Right hindlimb (tissue), 1 donor: ENCODE results near the gene MAD1L1.

Experiments used
- DNase-seq: peaks from one replicate; pipeline ENCODE4 v3.0.0-alpha.2; 2018

The MAD1L1 gene

DNA sequence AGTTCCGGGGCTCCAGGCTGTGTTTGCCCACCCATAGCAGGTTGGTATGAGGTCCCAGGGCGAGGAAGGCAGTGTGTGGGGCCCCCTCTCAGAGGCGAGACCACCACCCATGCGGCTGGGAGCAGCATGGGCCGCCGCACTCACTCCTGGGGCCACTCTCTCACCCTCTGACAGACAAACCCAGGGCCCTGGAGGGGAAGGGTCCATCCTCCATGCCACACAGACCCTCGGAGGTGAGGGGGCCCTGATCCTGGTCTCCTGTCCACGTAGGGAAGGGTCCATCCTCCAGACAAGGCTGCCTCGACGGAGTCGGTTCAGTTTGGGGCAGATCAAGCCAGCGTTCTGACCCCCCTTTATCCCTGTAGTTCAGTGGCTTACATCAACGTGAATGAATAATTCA is 331.9 kb downstream of the MAD1L1 start:
- no peak for DNase-seq

DNA sequence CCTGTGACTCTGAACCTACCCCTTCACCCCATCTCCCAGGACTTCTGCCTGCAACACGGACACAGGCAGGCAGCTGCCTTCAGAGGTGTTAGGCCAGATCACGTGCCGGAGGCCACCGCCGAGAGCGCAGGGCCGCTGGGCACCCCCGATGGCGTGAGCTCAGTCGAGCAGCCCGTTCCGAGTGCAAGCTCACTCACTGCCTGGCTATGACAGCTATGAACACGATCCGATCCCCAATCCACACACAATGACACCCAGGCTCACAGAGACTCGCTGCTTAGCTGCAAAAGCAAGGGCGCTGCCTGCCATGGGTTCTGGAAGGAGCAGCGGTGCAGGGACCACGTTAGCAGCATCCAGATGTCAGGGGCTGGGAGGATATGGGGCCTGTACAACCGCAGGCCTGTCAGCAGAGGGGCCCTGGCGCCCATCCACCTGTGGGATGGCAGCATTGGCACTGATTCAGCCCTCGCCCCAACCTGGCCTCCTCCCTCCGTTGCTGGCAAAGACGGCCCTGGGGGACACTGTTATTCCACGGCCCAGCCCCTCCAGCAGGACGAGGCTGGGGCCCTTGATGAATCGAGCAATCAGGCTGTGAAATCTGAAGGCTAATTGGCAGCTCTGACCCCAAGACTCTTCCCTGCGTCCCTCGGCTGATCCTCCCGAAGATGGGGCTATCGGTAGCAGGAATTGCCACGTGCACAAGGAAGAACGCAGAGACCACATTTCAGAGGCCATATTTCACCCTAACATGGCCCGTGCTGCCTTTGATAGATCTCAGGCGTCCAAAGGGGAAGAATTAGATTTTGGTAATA is 332.6 kb downstream of the MAD1L1 start:
- no peak for DNase-seq

DNA sequence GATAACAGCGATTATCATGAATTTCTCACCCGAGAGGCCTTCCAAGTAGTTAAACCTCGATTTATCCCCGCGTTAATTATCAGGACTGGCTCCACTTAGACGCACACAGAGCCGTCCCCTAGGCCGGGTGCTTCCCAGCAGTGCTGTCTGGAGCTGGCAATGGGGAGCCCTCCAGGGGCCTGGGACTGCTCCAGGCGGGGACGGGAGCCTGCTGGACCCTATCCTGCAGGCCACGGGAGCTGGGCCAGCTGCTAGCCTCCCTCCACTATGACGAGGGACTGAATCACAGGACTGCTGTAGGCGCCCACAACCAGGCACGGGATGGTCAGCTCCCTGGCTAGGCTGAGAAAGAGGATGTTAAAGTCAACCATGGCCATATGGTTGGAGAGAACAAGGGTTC is 333.5 kb downstream of the MAD1L1 start:
- no peak for DNase-seq

DNA sequence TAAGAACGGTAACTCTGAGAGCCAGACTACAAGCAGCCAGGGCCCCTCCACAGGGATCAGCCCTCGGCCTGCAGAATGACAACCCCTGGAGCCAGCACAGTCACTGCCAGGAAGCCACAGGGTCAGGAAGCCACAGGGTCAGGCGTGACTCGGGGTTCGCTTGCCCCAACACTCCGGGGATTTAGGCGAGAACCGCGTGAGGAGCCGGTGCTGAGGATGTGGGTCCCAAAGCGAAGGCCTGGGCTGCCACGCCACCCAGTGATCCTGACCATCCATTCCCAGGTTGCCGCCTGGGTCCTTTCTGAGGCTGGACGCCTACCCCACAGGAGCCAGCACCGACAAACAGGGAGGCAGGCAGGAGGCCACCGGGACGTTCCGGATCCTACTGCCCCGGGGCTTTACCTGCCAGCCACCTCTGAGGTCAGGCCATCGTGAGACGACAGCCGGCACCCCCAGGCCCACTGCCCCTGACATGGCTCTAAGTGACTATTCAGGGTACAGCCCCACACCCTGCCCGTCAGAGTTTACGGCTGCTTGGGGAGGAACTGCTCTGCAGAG is 334.0 kb downstream of the MAD1L1 start:
- no peak for DNase-seq

DNA sequence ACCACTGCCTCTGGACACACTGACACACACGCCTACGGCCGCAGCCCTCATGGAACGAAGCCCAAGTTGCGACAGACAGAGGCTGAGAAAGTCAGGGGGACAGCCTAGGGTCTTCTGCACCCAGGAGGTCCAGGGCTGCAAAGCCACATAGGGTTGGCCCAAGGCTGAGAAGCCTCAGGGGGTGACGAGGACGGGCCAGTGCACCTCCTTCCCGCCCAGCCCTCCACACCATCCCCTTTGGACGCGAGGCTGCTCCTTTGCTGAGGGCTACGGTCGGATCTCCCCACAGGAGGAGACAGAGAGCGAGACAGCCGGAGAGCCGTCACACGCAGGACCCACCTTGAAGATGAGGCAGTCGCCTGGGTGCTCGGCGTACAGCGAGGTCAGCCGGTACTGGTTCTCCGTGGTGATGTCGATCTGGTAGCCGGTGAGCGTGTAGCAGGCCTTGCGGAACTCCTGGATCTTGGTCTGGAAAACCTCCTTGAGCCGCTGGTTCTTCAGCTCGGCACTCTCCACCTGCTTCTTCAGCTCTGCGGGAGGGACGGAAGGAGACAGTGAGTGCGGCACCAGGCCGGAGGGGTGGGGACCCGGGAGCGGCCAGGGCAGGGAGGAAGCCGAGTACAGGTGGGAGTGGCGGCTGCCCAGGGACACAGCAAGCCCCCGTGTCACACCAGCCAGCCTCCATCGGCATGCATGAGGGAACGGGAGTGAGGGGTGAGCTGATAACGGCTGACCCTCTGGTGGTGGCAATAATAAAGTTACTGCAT is 334.7 kb downstream of the MAD1L1 start:
- no peak for DNase-seq

DNA sequence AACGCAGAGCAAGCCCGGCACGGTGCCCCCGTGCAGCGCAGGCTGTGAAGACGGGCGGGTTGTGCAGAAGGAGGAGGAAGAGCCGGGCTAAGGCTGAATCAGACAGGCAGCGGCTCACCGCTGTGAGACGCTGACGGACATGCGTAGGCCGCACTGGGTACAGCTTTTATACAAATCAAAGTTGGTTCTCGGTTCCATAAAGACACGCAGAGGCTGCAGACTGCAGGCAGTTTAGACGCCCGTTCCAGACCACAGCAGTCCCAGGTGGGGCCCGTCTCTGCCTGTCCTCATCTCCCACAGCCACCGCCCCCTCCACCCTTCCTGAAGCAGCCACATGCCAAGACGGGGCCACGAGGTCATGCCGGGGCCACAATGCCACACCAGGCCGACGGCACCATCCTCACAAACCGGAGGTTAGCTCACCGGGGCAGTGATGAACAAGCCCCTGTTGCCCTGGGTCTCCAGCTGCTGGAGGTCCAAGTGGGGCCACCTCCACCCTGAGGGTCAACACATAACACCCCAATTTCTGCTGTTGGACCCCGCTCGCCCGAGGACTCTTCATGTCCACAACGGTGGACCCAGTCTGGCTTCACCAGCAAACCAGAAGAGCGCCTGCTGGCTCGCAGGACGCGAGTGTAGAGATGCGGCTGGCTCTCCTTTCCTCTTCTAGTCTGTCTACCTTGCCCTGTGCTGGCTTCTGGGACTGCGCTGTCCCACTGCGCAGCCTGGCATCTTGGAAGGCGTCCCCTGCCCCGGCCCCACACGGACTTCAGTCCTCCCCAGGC is 335.5 kb downstream of the MAD1L1 start:
- no peak for DNase-seq

DNA sequence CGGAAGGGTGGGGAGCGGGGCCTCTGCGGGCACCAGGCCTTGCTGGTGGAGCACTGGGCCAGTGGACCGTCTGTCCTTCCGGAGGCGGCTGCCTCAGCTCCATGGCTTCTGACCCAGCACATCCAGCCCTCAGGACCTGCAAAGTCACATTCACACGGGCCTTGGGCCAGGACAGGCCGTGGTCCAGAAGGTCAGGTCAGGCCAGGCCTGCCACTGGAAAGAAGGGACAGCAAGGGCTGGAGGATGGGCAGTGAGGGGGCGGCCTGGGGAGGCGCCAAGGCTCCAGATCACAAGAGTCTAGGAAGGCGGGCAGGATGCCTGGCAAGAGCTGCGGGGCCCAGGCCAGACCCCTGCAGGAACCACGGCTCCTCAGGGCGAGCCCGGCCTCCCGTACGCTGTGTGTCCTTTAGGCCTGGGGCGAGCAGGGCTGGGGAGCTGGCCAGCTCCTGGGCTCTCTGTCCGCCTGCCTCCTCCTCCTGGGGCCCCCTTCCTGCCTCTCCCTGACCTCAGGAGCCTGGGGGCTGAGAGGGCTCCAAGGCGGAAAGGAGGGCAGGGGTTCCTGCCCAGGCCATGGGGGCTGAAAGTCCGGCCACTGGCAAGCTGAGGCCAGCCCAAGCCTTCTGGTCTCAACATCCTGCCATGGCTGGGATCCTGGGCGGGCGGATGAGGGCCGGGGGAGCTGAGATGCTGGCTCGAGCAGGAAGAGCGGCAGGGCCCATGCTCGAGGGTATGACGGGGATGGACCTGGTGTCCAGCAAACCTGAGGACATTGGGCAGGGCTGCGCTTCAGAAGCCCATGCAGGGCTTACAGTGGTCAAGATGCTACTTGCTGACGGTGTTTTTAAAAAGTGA is 336.9 kb downstream of the MAD1L1 start:
- DNase-seq = no peak

DNA sequence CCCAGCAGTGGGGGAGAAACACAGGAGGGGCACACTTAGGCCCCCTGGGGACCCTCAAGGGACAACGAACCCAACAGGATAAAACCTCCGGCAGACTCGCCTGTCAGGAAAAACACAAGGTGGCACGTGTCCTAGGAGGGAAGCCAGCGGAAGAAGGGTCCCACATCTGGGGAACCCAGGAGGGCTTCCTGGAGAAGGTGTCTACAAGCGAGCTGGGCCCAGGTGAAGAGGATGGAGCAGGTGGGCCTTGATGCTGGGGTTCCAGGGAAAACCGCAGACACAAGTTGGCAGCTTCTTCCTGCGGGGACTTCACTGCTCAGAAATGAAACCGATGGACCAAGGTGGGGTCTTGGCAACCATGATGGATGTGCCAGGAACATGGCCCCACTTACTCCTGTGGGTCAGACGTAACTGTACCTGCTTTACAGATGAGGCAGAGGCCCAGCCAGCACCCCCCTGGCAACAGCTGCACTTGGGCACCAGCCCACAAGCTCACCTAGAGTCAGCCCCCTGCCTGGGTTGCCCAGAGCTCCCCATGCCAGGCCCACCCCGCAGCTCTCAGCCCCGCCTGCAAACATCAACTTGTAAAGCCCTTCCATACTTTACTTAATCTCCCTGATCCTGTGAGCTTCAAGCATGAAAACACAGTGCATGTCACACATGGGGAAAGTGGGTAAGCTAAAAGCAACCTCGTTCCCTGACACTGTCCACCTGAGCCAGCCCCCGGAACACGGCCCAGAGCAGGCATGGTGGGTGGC is 337.7 kb downstream of the MAD1L1 start:
- DNase-seq = no peak

DNA sequence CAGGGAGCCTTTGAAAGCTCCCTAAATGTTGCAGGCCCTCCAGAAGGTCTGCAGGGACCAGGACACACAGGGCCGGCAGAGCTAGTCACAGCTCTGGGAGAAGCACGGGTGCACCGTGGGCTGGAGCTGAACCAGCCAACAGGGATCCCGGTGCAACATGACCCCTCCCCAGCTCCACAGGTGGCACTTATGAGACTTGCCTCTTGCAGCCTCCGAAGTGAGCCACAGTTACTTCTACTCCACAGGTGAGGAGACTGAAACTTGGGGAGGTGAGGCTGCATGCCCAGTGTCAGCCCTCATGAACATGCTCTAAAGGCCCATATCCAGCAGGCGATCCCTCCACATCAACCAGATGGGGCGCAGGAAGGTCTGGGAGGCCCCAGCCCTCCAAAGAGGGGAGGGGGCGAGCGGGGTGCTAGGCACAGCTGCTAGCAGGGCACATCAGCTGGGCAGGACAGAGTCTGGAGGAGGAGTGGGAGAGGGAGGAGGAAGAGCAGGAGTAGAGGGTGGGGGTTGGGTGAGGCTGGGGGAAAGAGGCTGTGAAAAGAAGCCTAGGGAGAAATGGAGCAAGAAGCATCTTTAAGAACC is 338.3 kb downstream of the MAD1L1 start:
- DNase-seq = no peak

DNA sequence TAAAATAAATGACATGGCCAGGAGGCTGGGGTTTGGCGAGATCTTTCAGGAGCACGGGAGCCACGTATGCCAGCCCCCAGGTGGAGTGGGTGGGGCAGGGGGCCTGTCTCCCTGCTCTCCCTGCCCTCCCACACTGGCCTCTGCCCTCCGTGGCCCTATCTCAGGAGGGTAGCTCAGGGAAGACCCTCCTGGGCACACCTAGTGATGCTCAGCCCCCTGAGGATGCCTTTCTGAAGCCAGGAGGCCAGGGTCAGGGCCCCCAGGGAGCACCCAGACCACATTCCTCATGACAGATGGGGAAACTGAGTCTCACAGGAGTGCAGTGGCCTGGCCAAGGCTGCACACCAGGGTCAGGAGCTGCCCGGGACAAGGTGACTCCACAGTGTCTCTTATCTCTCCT is 339.3 kb downstream of the MAD1L1 start:
- DNase-seq = no peak

DNA sequence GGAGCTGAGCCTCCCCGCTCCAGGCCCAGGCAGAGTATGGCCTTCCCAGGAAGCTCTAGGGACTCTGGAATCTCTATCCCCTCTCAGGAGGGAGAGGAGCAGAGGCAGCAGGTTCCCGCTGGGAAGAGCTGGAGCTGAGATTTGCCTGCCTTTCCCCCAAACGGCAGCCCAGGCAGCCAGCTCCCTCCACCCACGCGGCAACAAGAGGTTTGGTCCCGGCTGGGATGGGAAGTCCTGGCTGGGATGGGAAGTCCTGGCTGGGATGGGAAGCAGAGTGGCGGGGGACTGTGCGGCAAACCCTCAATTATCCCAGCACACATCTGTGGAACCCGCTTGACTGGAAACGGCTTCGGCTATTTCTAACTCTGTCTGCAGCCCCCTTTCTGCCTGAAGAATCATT is 339.7 kb downstream of the MAD1L1 start:
- peak; percentile 57 for DNase-seq

DNA sequence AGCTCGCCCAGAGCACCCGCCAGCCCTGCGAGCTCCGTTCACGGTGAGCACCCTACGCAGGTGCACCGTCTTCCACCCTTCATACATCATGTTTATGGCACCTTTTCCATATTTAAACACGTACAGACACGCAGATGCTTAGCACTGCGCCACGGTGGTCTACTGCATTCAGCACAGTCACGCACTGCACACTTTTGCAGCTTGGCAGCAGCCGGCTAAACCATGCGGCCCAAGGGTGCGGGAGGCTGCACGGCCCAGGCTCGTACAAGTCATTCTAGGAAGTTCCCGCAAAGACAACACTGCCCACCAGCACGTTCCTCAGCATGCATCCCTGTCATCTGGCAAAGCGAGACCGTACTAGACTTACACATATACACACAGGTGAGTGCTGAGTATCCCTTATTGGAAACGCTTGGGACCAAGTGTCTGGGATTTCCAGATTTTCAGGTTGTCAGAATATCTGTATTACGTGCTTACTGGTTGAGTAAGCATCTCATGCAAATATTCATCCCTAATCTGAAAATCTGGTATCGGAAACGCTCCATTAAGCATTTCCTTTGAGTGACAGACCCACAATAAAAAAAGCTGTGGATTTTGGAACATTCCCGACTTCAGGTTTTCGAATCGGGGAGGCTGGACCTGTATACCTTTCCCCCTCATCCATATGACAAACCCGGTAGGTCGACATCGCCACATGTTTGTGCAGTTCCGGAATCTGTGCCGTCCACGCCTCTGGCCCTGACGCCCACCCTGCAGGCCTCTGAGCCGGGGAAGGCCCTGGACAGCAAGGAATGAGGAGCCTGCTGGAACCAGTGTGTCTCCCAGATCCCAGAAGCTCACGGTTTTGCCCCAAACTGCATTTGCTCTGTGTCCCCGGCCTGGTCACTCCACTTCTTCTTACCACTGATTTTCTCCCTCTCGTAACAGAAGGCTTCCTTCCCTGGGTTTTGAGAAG is 340.5 kb downstream of the MAD1L1 start:
- DNase-seq = no peak

DNA sequence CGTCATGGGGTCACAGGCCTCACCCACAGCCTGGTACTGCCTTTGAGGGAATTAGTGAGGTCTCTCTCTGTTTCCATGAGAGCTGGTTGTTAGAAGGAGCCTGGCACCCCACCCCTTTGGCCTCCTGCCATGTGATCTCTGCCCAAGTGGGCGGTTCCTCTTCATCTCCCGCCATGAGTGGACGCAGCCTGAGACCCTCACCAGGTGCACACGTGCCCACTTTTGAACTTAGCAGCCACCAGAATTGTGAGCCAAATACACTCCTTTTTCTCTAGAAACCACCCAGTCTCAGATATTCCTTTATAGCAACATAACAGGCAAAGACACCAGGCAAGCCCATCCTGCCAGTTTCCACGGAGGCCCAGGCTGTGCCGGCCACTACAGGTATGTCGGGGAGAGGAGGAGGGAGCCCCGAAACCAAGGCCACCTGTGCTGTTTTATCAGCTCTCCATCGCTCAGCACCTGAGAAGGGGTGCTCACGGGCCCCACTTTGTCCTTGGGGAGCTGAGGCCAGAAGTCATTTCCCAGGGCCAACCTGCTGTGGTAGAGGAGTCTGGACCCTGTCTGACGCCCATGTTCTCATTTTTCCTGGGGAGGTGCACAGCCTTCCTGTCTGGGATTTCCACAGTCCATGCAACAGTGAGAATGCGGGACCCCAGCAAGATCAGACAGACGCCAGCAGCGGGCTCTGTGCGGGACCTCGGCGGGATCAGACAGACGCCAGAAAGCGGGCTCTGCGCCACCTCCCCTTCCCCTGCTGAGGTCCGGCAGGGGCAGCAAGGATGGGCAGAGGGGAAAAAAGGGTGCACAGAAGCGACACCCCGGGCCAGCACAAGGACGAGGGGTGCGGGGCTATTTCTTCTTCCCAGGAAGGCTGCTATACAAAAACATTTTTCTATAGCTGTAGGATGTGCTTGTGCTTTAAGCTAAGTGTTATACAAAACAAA is 342.2 kb downstream of the MAD1L1 start:
- DNase-seq = no peak

DNA sequence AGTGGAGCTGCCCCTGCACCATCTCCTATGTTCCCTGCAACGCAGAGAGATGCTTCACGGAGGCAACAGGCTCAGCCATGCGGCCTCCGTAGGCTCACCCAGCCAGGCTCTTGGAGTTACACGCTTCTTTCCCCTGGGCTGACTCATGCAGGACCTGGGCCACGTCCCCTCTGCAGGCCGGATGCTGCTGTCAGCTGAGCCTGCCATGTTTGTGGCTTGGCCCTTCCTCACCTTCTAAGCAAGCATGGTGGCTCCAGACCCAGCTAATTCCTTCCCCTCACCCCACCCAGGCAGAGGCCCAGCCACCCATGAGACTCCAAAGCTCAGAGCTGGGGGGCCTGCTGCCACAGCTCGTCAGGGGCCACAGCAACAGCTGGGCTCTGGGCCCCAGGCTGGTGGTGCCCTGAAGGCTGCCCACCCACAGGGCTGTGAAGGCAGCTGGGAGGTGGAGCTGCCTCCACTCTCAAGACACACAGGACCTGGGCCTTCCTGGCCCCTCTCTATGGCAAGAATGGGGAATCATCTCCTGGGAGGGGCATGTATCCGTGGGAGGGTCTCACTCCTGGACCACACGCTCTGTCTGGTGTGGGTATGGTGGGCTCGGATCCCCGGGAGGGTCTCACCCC is 343.1 kb downstream of the MAD1L1 start:
- no peak for DNase-seq

DNA sequence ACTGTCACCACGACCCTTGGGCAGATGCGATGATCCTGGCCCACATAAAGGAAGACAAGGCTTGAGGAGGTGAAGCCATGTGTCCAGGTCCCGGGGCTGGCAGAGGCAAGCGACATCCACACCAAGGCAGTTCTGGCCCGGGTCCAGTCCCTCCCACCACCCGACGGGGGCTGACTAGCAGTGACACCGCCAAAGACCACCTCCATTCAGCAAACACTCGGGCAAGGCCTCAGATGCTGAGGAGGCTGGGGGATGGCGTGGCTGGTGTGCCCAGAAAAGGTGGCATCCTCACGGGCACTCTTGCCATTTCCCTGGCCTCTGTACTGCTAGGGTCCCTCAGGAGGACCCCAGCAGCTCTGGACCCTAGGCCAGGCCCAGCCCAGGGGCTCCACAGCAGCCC is 343.7 kb downstream of the MAD1L1 start:
- no peak for DNase-seq

DNA sequence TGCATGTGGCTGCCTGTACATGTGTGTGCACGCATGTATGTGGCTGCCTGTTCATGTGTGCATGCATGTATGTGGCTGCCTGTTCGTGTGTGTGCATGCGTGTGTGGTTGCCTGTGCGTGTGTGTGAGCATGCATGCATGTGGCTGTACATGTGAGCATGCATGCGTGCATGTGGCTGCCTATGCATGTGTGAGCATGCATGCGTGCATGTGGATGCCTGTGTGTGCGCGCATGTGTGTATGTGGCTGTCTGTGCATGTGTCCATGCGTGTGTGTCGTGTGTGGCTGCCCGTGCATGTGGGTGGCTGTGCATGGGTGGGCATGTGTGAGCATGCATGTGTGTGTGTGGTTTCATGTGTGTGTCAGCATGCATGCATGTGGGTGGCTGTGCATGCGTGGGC is 344.3 kb downstream of the MAD1L1 start:
- DNase-seq = no peak

DNA sequence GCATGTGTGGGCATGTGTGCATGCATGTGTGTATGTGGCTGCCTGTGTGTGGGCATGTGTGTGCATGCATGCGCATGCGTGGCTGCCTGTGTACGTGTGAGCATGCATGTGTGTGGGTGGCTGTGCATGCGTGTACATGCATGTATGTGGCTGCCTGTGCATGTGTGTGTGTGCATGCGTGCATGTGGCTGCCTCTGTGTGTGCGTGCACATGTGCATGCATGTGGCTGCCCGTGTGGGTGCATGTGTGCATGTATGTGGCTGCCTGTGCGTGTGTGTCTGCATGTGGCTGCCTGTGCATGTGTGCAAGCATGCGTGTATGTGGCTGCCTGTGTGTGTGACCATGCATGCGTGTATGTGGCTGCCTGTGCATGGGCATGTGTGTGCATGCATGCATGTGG is 345.5 kb downstream of the MAD1L1 start:
- DNase-seq = no peak

DNA sequence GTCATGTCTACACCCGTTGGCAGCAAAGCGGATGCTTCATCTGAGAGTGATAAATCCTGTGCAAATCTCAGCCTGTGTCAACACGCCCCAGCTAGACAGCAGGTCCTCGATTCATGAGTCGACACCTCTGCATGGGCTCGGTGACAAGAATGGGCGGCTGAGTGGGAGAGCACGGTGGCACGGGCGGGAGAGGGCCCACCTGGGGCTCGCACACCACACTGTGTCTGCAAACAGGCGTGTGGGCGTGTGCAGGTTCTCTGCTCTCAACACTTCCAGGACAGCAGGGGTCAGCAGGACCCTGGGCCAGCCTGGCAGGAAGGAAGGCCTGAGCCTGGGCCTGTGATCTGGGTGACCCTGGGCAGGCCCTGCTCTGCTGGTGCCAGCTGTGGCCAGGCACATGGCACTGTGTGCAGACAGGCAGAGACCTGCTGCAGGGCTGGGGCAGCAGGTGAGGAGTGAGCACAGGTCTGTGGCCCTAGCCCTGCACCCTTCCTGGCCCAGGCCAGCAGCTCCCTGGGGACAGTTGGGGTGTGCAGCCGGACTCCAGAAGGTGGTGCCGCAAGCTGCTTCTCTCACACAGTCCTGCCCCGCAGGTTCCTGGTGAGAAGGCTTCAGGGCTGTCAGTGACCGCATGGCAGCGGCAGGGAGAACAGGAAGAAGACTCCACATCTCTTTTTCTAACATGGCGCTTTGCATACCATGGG is 346.2 kb downstream of the MAD1L1 start:
- DNase-seq = no peak
